Stimulated activated CD4-positive, alpha-beta T cell treated with anti-CD3 and anti-CD28 coated beads, Interleukin-1b, Interleukin-23, amount 100 ng/mL, for 4 hours (primary cell): ENCODE measurements around the gene PAK6.
A peak's percentile ranks its signal among the peaks of the same experiment; 100 is the strongest.

Experiments
- DNase-seq, 2 donors: peaks; one replicate each; pipeline ENCODE4 v3.0.0-alpha.2; 2020; ENCODE audit warnings: low read depth in 2 of 2

PAK6 gene

DNA sequence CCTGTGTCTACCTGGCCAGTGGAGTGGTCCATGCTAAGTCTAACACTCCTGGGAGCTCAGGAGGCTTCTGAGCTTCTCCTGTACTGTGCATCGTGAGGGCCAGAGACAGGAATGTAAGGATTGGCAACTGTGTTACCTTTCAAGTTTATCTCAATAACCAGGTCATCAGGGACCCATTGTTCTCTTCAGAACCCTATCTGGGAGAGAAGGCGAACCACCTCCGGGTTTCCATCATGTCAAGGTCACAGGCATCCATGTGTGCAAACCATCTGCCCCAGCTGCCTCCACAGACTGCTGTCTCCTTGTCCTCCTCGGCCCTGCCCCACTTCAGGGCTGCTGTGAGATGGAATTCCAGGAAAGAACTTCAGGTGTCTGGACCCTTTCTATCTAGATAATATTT, 38.1 kb downstream of the PAK6 start:
- no peak for DNase-seq

- DNase-seq, result no peak
Observed at GRCh38 chr15:40277471-40277870, 38.6 kb downstream of the PAK6 start.

- no peak for DNase-seq
Observed at GRCh38 chr15:40278026-40278425, 39.2 kb downstream of the PAK6 start.

DNA sequence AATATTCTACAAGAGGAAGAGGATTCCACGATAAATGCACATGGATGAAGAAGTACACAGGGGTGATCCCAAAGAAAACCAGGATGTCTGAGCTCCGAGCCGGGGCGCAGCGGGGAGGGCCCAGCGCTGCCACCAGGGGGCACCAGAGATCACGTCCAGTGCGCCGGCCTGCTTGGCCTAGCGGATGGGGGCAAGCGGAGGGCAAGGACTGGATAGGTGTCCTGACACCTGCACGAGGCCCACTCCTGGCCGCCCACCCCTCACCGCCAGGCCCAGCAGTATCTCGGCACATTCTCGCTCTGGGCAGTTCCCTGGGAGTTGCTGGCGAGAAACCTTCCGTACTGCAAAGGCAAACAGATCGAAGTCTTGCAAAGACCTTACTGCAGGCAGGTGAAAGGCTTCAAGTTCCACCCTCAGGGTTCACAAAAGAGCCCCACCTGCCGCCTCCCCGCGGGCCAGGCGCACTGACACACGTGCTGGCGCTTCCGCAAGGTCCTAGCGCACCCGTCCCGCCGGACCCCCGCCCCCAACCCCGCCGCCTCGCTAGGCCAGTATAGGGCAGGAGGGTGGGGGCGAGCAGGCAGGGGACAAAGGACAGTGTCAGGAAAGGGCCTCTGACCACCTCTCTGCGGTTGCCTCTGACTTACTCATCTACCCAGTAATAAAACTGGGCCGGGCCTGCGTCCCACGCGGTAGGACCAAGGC, 40.7 kb downstream of the PAK6 start:
- peak; percentile 64 to 73 for DNase-seq

DNA sequence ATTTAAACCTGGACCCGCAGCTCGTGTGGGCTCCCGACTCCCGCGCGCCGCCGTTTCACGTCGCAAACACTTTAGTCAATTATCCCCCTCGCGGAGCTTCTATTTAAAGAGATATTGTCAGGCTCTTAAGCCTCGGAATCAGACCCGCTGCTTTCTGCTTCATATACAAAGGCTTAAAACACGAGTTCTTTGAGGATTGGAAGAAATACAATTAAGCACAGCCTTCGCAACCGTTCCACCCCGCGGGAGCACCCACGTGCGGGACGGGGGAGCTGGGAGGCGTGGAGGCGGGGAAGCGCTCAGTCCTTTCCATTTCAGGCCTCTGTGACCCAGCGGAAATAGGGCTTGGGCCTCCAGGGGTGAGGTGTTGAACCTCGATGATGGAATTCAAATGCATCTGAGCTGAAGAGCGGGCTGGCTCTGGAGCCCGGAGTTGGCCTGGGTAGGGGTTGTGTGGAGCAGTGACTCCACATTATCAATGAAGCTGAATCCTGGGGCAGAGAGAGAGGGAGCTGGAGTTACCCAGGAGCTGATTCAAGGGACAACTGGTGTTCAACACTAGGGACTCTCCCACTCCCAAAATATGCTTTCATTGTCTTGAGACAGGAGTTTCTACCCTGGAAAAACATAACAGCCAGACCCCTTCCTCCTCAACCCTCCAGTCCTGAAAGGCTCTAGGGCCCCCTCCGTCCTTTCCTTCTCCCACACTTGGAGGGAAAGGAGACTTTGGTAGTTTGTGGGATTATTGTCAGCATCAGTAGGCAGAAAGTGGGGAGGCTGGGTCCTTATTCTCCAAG, 41.6 kb downstream of the PAK6 start:
- DNase-seq, result no peak

- DNase-seq, result no peak
Observed at GRCh38 chr15:40281057-40281800, 42.4 kb downstream of the PAK6 start.

DNA sequence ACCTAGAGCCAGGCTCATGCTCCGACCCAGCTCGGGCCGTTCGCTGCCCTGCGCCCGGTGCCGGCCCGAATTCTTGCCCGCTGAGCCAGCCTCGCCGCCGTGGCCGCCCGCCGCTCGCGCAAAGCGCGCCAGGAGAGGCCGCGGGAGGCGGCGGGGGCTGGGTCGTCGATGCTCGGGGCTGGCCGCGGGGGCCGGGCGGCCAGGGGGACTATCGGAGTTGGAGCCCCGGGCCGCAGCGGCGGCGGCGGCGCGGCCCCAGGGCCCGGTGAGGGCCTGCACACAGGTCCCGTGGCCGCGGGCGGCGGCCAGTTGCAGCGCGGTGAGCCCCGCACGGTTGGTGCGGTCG, 42.9 kb downstream of the PAK6 start:
- no peak for DNase-seq

- DNase-seq, result peak in 1 of 2 donors; percentile 47
Observed at GRCh38 chr15:40282147-40282868, 43.4 kb downstream of the PAK6 start.

GRCh38 chr15:40282869-40283614, 44.2 kb downstream of the PAK6 start, which contains the start of gene ANKRD63:
Gene ANKRD63, minus strand, starts transcription at chr15:40283064. Its CDS starts 478 bp downstream, at chr15:40282586.
- DNase-seq, result peak in 1 of 2 donors; percentile 40

GRCh38 chr15:40283615-40284300, 44.9 kb downstream of the PAK6 start:
- DNase-seq, result no peak

GRCh38 chr15:40285151-40285550, 46.3 kb downstream of the PAK6 start:
- DNase-seq, result no peak

- no peak for DNase-seq
Observed at GRCh38 chr15:40285554-40286011, 46.7 kb downstream of the PAK6 start.

GRCh38 chr15:40286061-40286532, 47.2 kb downstream of the PAK6 start:
- no peak for DNase-seq

- DNase-seq, result no peak
Observed at GRCh38 chr15:40286794-40287193, 47.9 kb downstream of the PAK6 start.

DNA sequence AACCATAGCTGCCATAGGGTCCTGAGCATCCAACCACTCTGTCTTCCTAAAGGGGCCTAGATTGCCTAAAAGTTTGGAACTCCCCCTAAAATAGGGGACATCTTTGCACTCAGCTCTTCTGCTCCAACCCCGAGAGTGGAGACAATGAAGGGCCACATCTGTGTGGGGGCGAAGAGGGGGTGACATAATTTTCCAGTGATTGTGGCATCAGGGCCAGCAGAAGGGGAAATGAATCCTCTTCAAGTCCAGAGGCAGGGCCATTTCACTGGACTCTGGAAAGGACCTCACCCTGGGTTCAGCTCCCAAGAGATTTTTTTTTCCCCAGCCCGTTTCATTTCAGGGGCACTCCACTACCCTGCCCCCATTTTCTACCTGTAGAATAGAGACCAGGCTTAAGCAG, 48.6 kb downstream of the PAK6 start:
- DNase-seq, result no peak

GRCh38 chr15:40287968-40288367, 49.1 kb downstream of the PAK6 start:
- no peak for DNase-seq

- no peak for DNase-seq
Observed at GRCh38 chr15:40289140-40289775, 50.4 kb downstream of the PAK6 start.

DNA sequence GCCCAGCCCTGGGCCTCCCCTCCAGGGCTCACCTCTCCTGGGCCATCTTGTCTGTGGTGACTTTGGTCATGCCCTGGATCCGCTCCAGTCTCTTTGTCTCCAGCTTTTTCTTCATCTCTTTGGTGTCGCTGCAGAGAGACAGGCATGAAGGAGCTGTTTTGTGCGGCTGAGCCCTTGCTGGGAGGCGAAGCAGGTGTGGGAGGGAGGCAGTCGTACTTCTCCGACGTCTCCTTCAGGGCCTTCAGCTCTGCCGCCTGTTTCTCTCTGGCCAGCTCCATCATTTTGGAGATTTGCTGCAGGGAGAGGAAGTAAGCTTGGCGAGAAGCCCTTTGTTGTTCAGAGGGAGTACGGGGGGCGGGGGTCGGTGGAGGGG, 51.7 kb downstream of the PAK6 start:
- DNase-seq, result no peak

GRCh38 chr15:40290918-40291574, 52.2 kb downstream of the PAK6 start:
- DNase-seq, result no peak
